Cardiac atrium fibroblast (primary cell): ENCODE data around the gene CYSLTR2. TPM values are rescaled to one million over a fixed set of nuclear protein-coding genes. Genes with fewer than 3 reads are reported as not detected.

Experiments
- total RNA-seq: library from RNA; depleted of rRNA; stranded (reverse); fragments of >200 nt; gene quantifications from 2 replicates; pipeline ENCODE4 v1.2.3, GENCODE V29; 2015

CYSLTR2 gene
- total RNA-seq, result 0.16 TPM in 1 of 2 replicates, not detected in the other

GRCh38 chr13:48653472-48653939 is at the start of gene CYSLTR2:
Gene CYSLTR2, plus strand, starts transcription at chr13:48653929. Its CDS starts 52,889 bp downstream, at chr13:48706818.

Other genes with a start within 250 kb of the CYSLTR2 start
- 5.4 and 8.3 TPM in 2 replicates for gene LPAR6, start 240.8 kb upstream of the CYSLTR2 start, total RNA-seq
- gene RCBTB2, start 120.8 kb upstream of the CYSLTR2 start, total RNA-seq, result 6.0 and 8.8 TPM in 2 replicates